Natural killer cell (primary cell): ENCODE data around the gene TTC34. TPM values are rescaled to one million over a fixed set of nuclear protein-coding genes. Genes with fewer than 3 reads are reported as not detected.

ENCODE experiments used
- ATAC-seq, 3 donors: fragments of 150-1000 bp in 2 of 3; fragments of 200-7000 bp in 1 of 3; cut with Tn5 transposase; 1 replicate in 1 of 3; 2 replicates in 2 of 3; pipeline ENCODE4 v1.10.0; 2021; ENCODE audit warnings: mild to moderate bottlenecking in 2 of 3, moderate library complexity in 2 of 3
- DNase-seq, 2 donors: peaks; one replicate each; pipeline versions ENCODE4 v3.0.0 to v3.0.0-alpha.2; 2013 to 2021; ENCODE audit warnings: mixed read lengths in 1 of 2
- H3K27ac ChIP-seq: one replicate; pipeline ENCODE4 v1.5.1; 2013; ENCODE audit warnings: mild to moderate bottlenecking, low read length
- H3K27me3 ChIP-seq: one replicate; pipeline ENCODE4 v1.6.1; 2013; ENCODE audit warnings: low read length; ENCODE audit not compliant: control insufficient read depth, insufficient read depth
- H3K36me3 ChIP-seq: one replicate; pipeline ENCODE4 v1.6.1; 2013; ENCODE audit warnings: low read length; ENCODE audit not compliant: control insufficient read depth, insufficient read depth
- H3K4me1 ChIP-seq: one replicate; pipeline ENCODE4 v1.6.1; 2013; ENCODE audit warnings: low read length; ENCODE audit not compliant: control insufficient read depth, insufficient read depth
- H3K4me3 ChIP-seq: one replicate; pipeline ENCODE4 v1.5.1; 2013; ENCODE audit warnings: low read length
- H3K9me3 ChIP-seq: one replicate; pipeline ENCODE4 v1.6.1; 2013; ENCODE audit warnings: low read length; ENCODE audit not compliant: control insufficient read depth, insufficient read depth
- H3K27ac Mint-ChIP-seq, 2 donors: one replicate each; pipeline ENCODE4 v1.8.0; 2022; ENCODE audit warnings: mild to moderate bottlenecking in 2 of 2, mixed read lengths in 2 of 2, moderate library complexity in 1 of 2
- H3K27me3 Mint-ChIP-seq, 2 donors: one replicate each; pipeline ENCODE4 v1.8.0; 2022; ENCODE audit warnings: low read depth in 2 of 2, mixed read lengths in 2 of 2
- H3K36me3 Mint-ChIP-seq: one replicate; pipeline ENCODE4 v1.8.0; 2022; ENCODE audit warnings: mixed read lengths
- H3K4me1 Mint-ChIP-seq, 2 donors: one replicate each; pipeline ENCODE4 v1.8.0; 2022; ENCODE audit warnings: mixed read lengths in 2 of 2
- H3K4me3 Mint-ChIP-seq: one replicate; pipeline ENCODE4 v1.8.0; 2022; ENCODE audit warnings: mild to moderate bottlenecking, moderate library complexity, mixed read lengths
- H3K9me3 Mint-ChIP-seq, 2 donors: one replicate each; pipeline ENCODE4 v1.8.0; 2022; ENCODE audit warnings: mixed read lengths in 2 of 2
- CTCF ChIP-seq: fragments of 200-600 bp; IDR thresholded peaks from one replicate; pipeline ENCODE4 v1.8.0; 2022; ENCODE audit warnings: antibody characterized with exemption
- WGBS: methylation state at CpG from one replicate; pipeline ENCODE4 v1.1.7; 2013; ENCODE audit warnings: missing lambda C conversion rate; ENCODE audit not compliant: insufficient coverage; 5-methylcytosine and 5-hydroxymethylcytosine counted together
- intact Hi-C: fragments of 100-400 bp; cut with micrococcal nuclease; formaldehyde crosslinking; loops from one replicate; pipeline ENCODE4 v1.14.2; 2022
- total RNA-seq, 4 donors: library from RNA; stranded (reverse); fragments of 120-200 nt in 1 of 4; gene quantifications; one replicate each; pipeline versions ENCODE4 v1.2.3 to v1.2.4, GENCODE V29; 2013 to 2022

The TTC34 gene
- total RNA-seq, 3 donors from 2014 or later (not counting 1 experiment from before 2014, with no cell fraction given) = 0.80 to 1.4 (median 1.2) TPM

DNA sequence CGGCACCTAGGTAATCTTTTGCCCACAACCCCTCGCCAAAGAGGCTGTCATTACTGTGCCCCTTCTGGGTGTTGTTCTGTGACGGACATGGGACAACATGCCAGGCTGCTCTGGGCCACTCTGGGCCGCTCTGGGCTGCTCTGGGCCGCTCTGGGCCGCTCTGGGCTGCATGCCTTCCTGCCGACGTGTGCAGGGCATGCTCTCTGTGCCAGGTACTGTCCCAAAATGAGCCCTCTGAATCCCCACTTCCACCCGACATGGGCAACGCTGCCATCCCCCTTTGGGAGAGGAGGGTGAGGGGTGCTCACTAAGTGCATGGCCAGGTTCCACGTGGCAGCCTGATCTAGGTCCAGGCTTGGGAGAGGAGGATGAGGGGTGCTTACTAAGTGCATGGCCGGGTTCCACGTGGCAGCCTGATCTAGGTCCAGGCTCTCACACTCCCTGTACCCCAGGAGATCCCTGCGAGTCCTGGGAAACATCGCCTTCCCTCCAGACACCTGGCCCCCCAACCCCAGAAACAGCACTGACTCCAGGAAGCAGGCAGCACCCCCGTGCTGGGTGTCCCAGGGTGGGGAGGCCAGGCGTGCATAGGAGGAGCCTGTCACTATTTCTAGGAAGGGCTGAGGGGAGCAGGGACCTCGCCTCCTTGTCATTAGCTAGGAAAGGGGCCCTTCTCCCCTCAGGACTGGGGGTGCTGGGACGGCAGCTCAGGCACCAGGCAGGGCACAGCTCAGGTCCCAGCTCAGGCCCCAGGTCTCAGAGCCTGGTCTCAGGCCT, 16.5 kb downstream of the TTC34 start:
- peaks cover 4% of the 10 kb centered on the region for H3K27me3 ChIP-seq
- H3K27ac ChIP-seq = no peak overlapping the region
- ATAC-seq (no peak), DNase-seq (peak in 1 of 2 donors; percentile 13)
- no peak for TF ChIP-seq CTCF
- 77% methylated on average over 19 of the region's 19 CpGs for WGBS
- H3K4me1 ChIP-seq = peaks cover 2% of the 10 kb centered on the region
- no peaks in the 10 kb centered on the region for H3K36me3 ChIP-seq
- H3K9me3 ChIP-seq = peaks cover 9% of the 10 kb centered on the region
- intact Hi-C loops = no loop called here
- H3K27ac Mint-ChIP-seq = no peak overlapping the region
- H3K4me3 ChIP-seq = no peak overlapping the region
- peaks cover 4 to 6% of the 10 kb centered on the region in 2 donors for H3K9me3 Mint-ChIP-seq
- no peaks in the 10 kb centered on the region for H3K4me1 Mint-ChIP-seq
- H3K36me3 Mint-ChIP-seq = peaks cover 14% of the 10 kb centered on the region
- no peak overlapping the region for H3K4me3 Mint-ChIP-seq
- H3K27me3 Mint-ChIP-seq = peaks cover 18 to 23% of the 10 kb centered on the region in 2 donors

DNA sequence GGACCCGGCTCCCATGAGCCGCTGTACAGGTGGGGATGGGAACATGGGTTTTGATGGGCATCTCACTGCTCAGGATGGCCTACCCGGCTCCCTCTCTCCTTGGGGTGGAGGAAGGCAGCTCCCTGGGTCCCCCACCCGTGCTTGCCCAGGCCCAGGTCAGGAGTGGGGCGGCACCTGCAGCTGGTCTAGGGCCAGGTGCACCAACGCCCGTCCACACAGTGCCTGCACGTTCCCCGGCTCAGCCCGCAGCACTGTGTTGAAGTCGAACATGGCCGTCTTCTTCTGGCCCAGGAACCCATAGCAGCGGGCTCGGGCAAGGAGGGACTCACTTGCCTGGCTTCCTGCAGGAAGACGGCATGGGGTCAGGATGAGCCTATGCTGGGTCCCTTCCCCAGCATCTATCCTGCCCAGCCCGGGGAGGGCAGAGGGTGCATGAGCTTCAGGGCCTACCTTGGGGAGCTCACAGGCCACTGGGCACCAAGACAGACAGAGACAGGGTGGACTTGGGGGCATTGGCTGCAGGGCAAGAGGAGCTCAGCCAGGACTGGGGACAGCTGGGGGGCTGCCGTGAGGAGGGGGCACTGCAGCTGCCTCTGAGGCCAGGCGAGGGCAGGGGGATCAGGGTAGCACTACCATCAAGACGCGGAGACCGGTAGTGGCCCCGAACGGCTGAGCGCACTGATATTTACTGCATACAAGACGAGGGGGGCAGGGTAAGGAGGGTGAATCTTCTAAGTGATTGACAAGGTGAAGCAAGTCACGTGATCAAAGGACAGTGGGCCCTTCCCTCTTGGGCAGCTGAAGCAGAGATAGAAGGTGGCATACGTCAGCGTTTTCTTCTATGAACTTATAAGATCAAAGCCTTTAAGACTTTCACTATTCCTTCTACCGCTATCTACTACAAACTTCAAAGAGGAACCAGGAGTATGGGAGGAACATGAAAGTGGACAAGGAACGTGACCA, 17.8 kb downstream of the TTC34 start:
- Histone ChIP-seq H3K36me3 (no peaks in the 10 kb centered on the region), H3K27me3 (peaks cover 4% of the 10 kb centered on the region), H3K4me1 (peaks cover 2% of the 10 kb centered on the region), H3K9me3 (peaks cover 9% of the 10 kb centered on the region), H3K4me3 (no peak overlapping the region), H3K27ac (no peak overlapping the region)
- no peak for TF ChIP-seq CTCF
- DNase-seq = peak in 1 of 2 donors; percentile 5
- no peak for ATAC-seq
- H3K4me1 Mint-ChIP-seq = no peaks in the 10 kb centered on the region
- 86% methylated on average over 27 of the region's 30 CpGs for WGBS
- peaks cover 4 to 6% of the 10 kb centered on the region in 2 donors for H3K9me3 Mint-ChIP-seq
- H3K4me3 Mint-ChIP-seq = no peak overlapping the region
- peaks cover 24 to 29% of the 10 kb centered on the region in 2 donors for H3K27me3 Mint-ChIP-seq
- intact Hi-C loops = no loop called here
- H3K36me3 Mint-ChIP-seq = peaks cover 14% of the 10 kb centered on the region
- H3K27ac Mint-ChIP-seq = no peak overlapping the region

GRCh38 chr1:2783069-2783434, 18.4 kb downstream of the TTC34 start:
- 91% methylated on average over 5 of the region's 5 CpGs for WGBS
- Mint-ChIP-seq H3K9me3 (peaks cover 4 to 6% of the 10 kb centered on the region in 2 donors), H3K27me3 (peaks cover 22 to 30% of the 10 kb centered on the region in 2 donors), H3K27ac (no peak overlapping the region), H3K36me3 (peaks cover 14% of the 10 kb centered on the region), H3K4me3 (no peak overlapping the region), H3K4me1 (no peaks in the 10 kb centered on the region)
- Histone ChIP-seq H3K4me3 (no peak overlapping the region), H3K4me1 (peaks cover 2% of the 10 kb centered on the region), H3K27me3 (peaks cover 4% of the 10 kb centered on the region), H3K36me3 (no peaks in the 10 kb centered on the region), H3K27ac (no peak overlapping the region), H3K9me3 (peaks cover 9% of the 10 kb centered on the region)
- ATAC-seq (no peak), DNase-seq (no peak)
- no peak for TF ChIP-seq CTCF
- intact Hi-C loops = no loop called here
